Measurements from ENCODE around the gene VPS45. TPM values are rescaled to one million over a fixed set of nuclear protein-coding genes. Genes with fewer than 3 reads are reported as not detected.

Gene VPS45
- total RNA-seq, 1 donor from 2014 or later, result 41.5 TPM

- no peak for DNase-seq (ENCODE audit: extremely low spot score, unreplicated experiment)
- H3K27ac Mint-ChIP-seq, result peak overlapping the region; percentile 100
- H3K4me3 Mint-ChIP-seq, result peak overlapping the region; percentile 84
- no peak for TF ChIP-seq CTCF (conservative IDR thresholded peaks at IDR 0.05)
- peaks cover 54% of the 10 kb centered on the region for H3K4me1 Mint-ChIP-seq (ENCODE audit: unreplicated experiment)
- peaks cover 19% of the 10 kb centered on the region for H3K36me3 Mint-ChIP-seq
- no peaks in the 10 kb centered on the region for H3K9me3 Mint-ChIP-seq
- no peaks in the 10 kb centered on the region for H3K27me3 Mint-ChIP-seq
Measured at GRCh38 chr1:150162582-150162861, 94.9 kb downstream of the VPS45 start.

GRCh38 chr1:150162862-150163706, 95.5 kb downstream of the VPS45 start:
- Mint-ChIP-seq H3K4me3 (peak overlapping the region; percentile 84), H3K9me3 (no peaks in the 10 kb centered on the region), H3K36me3 (peaks cover 15% of the 10 kb centered on the region), H3K27ac (peak overlapping the region; percentile 100), H3K27me3 (no peaks in the 10 kb centered on the region), H3K4me1 (ENCODE audit: unreplicated experiment) (peaks cover 55% of the 10 kb centered on the region)
- peak; percentile 64 for TF ChIP-seq CTCF (conservative IDR thresholded peaks at IDR 0.05)
- peak; percentile 81 for DNase-seq (ENCODE audit: extremely low spot score, unreplicated experiment)

GRCh38 chr1:150164224-150164623, 96.6 kb downstream of the VPS45 start:
- Mint-ChIP-seq H3K27me3 (no peaks in the 10 kb centered on the region), H3K36me3 (peaks cover 13% of the 10 kb centered on the region), H3K27ac (peak overlapping the region; percentile 100), H3K9me3 (no peaks in the 10 kb centered on the region), H3K4me3 (no peak overlapping the region), H3K4me1 (ENCODE audit: unreplicated experiment) (peaks cover 58% of the 10 kb centered on the region)
- DNase-seq (ENCODE audit: extremely low spot score, unreplicated experiment), result no peak
- TF ChIP-seq CTCF (conservative IDR thresholded peaks at IDR 0.05), result no peak

GRCh38 chr1:150164779-150165178, 97.2 kb downstream of the VPS45 start:
- Mint-ChIP-seq H3K9me3 (no peaks in the 10 kb centered on the region), H3K36me3 (peaks cover 9% of the 10 kb centered on the region), H3K27me3 (no peaks in the 10 kb centered on the region), H3K27ac (peak overlapping the region; percentile 73), H3K4me1 (ENCODE audit: unreplicated experiment) (peaks cover 58% of the 10 kb centered on the region), H3K4me3 (no peak overlapping the region)
- no peak for TF ChIP-seq CTCF (conservative IDR thresholded peaks at IDR 0.05)
- DNase-seq (ENCODE audit: extremely low spot score, unreplicated experiment), result no peak

- Mint-ChIP-seq H3K4me3 (no peak overlapping the region), H3K9me3 (no peaks in the 10 kb centered on the region), H3K27me3 (no peaks in the 10 kb centered on the region), H3K27ac (peak overlapping the region; percentile 73), H3K4me1 (ENCODE audit: unreplicated experiment) (peaks cover 53% of the 10 kb centered on the region), H3K36me3 (peaks cover 4% of the 10 kb centered on the region)
- no peak for DNase-seq (ENCODE audit: extremely low spot score, unreplicated experiment)
- TF ChIP-seq CTCF (conservative IDR thresholded peaks at IDR 0.05), result peak; percentile 75
Measured at GRCh38 chr1:150165622-150166612, 98.3 kb downstream of the VPS45 start.
